Testis (tissue), 2 donors: ENCODE measurements around the gene PNMA1.

Experiments
- POLR2A ChIP-seq: fragments of 450-650 bp; IDR thresholded peaks from one replicate; pipeline ENCODE4 v1.6.1; 2017; ENCODE audit warnings: antibody characterized with exemption, mild to moderate bottlenecking, moderate library complexity
- TF ChIP-seq, protein P1 (sequence below), 3 experiments: fragments of 450-650 bp in 2 of 3; fragments of 200-600 bp in 1 of 3; sonication (generic) in 1 of 3; IDR thresholded peaks; one replicate each; pipeline ENCODE4 v1.5.1; 2016 to 2019; ENCODE audit warnings: antibody characterized with exemption in 3 of 3, mild to moderate bottlenecking in 2 of 3, moderate library complexity in 1 of 3

DNA sequence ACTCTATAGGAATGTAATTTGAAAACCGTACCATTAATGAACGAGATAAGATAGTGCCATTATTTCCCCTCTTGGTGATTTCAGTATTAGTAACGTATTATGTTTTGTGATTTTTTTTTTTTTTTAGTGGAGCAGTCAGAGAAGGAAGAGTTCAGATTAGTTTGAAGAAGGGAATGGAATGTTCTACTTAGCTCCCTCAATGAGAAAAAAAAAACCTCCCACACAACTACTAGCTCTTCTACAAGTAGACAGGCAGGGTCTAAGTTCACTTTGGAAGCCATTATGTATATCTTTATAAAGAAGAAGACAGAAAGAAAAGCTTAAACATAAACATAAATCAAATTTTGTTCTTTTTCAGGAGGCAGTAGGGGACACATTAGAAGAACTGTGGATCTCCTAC is 27.3 kb downstream of the PNMA1 start:
- TF ChIP-seq, protein P1, sequence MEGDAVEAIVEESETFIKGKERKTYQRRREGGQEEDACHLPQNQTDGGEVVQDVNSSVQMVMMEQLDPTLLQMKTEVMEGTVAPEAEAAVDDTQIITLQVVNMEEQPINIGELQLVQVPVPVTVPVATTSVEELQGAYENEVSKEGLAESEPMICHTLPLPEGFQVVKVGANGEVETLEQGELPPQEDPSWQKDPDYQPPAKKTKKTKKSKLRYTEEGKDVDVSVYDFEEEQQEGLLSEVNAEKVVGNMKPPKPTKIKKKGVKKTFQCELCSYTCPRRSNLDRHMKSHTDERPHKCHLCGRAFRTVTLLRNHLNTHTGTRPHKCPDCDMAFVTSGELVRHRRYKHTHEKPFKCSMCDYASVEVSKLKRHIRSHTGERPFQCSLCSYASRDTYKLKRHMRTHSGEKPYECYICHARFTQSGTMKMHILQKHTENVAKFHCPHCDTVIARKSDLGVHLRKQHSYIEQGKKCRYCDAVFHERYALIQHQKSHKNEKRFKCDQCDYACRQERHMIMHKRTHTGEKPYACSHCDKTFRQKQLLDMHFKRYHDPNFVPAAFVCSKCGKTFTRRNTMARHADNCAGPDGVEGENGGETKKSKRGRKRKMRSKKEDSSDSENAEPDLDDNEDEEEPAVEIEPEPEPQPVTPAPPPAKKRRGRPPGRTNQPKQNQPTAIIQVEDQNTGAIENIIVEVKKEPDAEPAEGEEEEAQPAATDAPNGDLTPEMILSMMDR (IDR thresholded peaks at IDR 0.05): no peak
- no peak for TF ChIP-seq POLR2A
